GM21515 (cell line): ENCODE results near the gene ERP27.

Experiments
- ATAC-seq: cut with Tn5 transposase; IDR thresholded peaks from one replicate; pipeline ENCODE4 v1.9.1; 2021; ENCODE audit not compliant: unreplicated experiment

Gene ERP27

GRCh38 chr12:14959916-14960496 is 21.7 kb upstream of the ERP27 start:
- no peak for ATAC-seq

GRCh38 chr12:14959463-14959862 is 21.1 kb upstream of the ERP27 start:
- no peak for ATAC-seq

- no peak for ATAC-seq
Measured at GRCh38 chr12:14959126-14959440, 20.7 kb upstream of the ERP27 start.

GRCh38 chr12:14958361-14959125 is 20.2 kb upstream of the ERP27 start:
- ATAC-seq: no peak

DNA sequence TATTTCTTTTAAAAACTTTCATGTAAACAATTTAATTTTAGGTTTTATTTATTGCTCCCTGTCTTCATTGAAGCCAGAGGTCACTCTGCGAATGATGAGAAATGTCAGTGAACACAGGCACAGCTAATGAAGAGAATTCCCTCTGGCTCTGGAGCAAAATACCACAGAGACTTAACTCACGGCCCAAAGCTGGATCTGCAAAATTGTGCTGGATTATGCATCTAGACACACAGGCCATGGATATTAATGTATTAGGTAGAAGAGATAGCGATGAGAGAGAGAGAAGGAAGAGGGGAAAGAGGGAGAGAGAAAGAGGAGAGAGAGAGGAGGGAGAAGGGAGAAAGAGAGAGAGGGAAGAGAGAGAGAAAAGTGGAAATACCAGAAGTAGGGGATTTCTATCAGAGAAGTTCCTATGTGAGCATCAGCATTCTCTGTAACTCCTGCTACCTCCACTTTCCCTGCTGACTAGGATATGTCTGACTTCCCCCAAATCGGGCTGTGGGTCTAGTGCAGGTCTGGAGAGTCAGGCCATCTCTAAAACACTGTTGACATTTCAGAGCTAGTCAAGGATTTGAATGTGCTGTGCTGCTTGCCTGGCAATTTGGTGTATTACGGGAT is 19.3 kb upstream of the ERP27 start:
- ATAC-seq: no peak

- no peak for ATAC-seq
Measured at GRCh38 chr12:14956905-14957304, 18.6 kb upstream of the ERP27 start.

GRCh38 chr12:14956024-14956891 is 17.9 kb upstream of the ERP27 start:
- ATAC-seq: peak; percentile 31

GRCh38 chr12:14954269-14954668 is 15.9 kb upstream of the ERP27 start:
- no peak for ATAC-seq

- no peak for ATAC-seq
Measured at GRCh38 chr12:14953752-14954151, 15.4 kb upstream of the ERP27 start.

DNA sequence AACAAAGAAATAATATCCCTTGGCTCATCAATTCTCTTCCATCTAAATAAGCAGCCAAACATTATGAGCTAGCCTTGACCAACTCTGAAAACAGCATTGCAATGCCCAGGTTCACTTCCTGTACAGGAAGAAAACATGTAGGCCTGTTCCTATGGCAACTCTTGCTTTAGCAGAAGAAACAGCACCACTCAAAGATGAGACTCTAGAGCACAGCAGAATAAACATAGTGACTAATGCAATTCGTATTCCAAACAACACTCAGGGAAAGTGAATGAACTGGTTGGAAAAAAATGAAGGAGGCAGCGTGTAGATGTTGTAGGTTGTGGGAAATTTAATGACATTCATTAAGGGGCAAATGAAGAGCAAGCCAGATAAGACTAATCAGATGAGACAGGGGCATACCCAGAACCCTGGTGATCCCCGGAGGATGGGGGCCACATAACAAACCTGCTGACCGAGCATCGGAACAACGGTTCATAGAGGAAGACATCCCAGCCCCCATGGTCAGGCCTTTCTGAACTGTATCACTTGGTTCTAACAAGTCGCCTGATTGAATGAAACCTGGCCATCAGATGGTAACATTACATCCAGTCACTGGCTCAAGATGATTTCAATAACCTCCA is 14.1 kb upstream of the ERP27 start:
- peak; percentile 58 for ATAC-seq

DNA sequence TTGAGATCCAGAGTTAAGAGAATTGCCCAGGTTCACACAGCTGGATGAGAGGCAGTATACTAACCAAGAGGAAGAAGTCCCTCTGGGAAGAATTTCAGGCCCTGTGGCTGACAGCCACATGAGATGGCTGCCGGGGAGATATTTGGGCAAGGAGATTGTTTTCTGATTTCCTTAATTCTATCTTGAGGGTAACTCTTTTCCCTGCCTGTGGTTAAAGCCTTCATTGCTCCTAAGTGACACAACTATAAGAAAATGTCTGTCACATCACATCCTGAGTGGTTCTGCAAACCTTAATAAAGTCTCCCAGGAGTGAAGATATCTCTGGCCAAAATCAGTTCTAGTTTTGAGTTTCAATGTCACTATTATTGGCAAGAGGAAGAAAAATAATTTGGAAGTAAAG is 13.5 kb upstream of the ERP27 start:
- ATAC-seq: no peak

- ATAC-seq: no peak
Measured at GRCh38 chr12:14950982-14951746, 12.8 kb upstream of the ERP27 start.

DNA sequence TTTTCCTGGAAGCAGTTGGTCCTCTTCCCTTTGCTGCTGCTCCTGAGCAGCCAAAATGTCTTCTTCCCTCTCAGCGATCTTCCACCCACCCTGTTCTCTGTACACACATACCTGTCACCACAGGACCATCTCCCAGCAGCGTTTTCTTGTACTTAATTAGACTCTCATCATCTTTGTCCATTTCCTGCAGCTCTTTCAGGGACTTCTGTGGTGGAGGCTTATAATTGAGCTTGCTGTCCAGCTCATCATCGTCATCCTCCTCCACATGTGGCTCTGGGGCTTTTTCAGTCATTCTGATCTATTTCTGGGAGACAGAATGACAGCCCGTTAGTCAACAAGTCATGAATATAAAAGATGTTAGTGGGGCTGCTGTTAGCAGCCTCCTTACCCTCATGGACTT is 12.1 kb upstream of the ERP27 start:
- no peak for ATAC-seq

- ATAC-seq: no peak
Measured at GRCh38 chr12:14949631-14950030, 11.3 kb upstream of the ERP27 start.

DNA sequence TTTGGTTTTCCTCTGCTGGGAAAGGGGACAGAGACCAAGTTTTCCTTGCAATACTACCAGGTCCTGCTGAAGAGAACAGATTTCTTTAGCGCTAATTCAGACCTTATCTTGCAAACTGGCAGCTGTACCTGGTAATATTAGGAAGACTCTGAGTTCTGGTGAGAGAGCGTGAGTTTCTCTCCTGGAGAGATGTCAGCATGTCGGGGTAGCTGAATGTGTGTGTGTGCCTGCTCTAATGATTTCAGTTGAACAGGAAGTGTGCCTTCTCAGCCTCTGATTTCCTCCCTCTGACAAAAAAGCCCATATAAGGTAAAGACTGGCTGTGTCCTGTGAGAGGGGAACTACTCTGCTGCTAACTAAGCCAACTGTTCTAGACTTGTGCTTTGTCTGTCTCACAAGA is 10.3 kb upstream of the ERP27 start:
- peak; percentile 93 for ATAC-seq

GRCh38 chr12:14946861-14947260 is 8.5 kb upstream of the ERP27 start:
- no peak for ATAC-seq

DNA sequence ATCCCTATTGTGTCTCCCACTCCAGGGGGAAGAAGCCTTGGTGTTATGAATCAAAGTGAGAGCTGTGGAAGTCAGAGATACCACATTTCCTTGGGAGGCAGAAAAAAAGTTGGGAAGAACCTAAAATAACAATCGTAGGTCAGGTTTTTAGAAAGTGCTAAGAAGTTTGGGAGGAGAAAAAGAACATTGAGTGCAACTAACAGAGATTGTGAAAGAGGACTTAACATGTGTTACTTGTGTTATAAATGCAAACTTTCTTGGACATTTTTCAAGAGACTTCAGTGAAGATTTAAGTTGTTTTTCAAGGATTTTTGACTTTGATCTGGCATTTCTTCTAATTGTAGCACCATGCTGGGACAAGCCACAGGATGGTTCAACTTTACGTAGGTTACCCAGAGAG is 7.8 kb upstream of the ERP27 start:
- ATAC-seq: no peak

DNA sequence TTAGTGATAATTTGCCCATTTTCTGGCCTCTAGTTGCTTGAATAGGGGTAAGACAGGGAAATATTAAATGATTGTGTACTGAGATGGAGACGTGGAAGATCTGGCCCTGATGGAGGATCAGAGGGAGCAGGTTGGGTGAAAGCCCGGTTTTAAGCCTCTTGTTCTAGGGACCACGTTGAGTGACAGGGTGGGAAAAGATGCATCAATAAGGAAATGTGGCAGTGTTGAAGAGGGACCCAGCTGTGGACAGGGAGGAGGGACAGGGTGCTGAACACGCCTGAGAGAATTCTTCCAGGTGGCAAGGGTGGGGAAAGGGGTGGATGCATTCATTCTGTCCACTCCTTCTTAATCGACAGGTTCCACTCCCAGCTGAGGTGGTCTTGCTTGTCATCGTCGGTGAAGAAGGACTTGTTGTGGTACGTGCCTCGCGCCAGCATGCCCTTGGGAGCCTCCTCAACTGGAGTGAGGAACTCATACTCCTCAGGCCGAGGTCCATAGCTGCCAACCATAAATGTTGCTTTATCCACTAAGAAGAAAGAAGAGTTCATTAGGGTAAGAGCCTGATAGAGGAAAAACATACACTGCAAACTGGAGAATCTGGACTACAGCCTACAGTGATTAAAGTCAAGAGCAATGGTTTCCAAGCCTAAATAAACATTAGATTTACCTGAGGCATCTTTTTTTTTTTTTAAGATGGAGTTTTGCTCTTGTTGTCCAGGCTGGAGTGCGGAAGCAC is 4.0 kb upstream of the ERP27 start:
- ATAC-seq: no peak

DNA sequence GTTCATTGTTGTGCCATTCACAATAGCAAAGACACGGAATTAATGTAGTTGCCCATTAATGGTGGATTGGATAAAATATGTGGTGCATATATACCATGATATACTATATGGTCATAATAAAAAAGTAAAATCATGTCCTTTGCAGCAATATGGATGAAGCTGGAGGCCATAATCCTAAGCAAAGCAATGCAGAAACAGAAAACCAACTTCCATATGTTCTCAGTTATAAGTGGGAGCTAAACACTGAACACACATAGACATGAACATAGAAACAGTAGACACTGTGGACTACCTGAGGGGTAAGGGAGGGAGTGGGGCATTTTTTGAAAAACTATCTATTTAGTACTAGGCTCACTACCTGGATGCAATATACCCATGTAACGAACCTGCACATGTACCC is 3.0 kb upstream of the ERP27 start:
- no peak for ATAC-seq

DNA sequence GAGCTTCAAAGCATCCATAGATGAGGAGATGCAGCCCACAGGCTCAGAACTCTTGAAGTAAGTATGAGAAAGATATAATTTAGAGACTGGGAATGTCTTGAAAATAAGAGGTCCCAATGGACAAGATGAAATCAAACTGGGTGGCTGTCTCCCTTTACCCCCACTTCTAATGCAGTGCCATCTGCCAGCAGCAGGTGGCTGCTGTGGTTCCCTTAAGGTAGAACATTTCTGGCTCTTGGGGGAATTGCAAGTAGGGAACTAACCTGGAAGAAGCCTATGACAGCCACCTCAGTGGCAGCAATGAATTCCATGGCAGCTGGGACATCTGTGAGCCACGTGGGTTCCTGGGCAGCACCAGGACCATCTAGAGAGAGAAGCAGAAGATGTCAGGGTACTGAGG is 648 bp downstream of the ERP27 start:
- no peak for ATAC-seq
